Naive thymus-derived CD4-positive, alpha-beta T cell (primary cell): ENCODE measurements around the gene CPA5. TPM values are rescaled to one million over a fixed set of nuclear protein-coding genes. Genes with fewer than 3 reads are reported as not detected.

ENCODE experiments used
- ATAC-seq: fragments of 150-1000 bp; cut with Tn5 transposase; 2 replicates; pipeline ENCODE4 v1.10.0; 2021; ENCODE audit warnings: mild to moderate bottlenecking, moderate library complexity
- CTCF ChIA-PET: fragments of 350-600 bp; sonication (Branson Sonifier 250); formaldehyde crosslinking; loops from one replicate; lab custom pipeline; 2021; ENCODE audit warnings: antibody characterized with exemption; lab: Charles Lee
- POLR2A ChIA-PET: fragments of 350-600 bp; sonication (Branson Sonifier 250); formaldehyde crosslinking; loops from one replicate; lab custom pipeline; 2021; ENCODE audit warnings: antibody characterized with exemption, inconsistent platforms; lab: Charles Lee
- DNase-seq, 9 donors: peaks; one replicate each; pipeline versions ENCODE4 v3.0.0 to v3.0.0-alpha.2; 2020 to 2022; ENCODE audit warnings: mixed read lengths in 1 of 9
- H3K27ac ChIP-seq: one replicate; pipeline ENCODE4 v1.7.0; 2013; ENCODE audit warnings: mild to moderate bottlenecking, low read depth, low read length, moderate library complexity
- H3K27me3 ChIP-seq, 2 donors: one replicate each; pipeline ENCODE4 v1.7.0; 2013; ENCODE audit warnings: low read length in 2 of 2, mild to moderate bottlenecking in 2 of 2, moderate library complexity in 2 of 2; ENCODE audit not compliant: control insufficient read depth in 2 of 2, insufficient read depth in 2 of 2
- H3K36me3 ChIP-seq, 3 experiments: 1 replicate in 2 of 3; 2 replicates in 1 of 3; pipeline ENCODE4 v1.7.0; 2013; ENCODE audit warnings: low read length in 3 of 3, mild to moderate bottlenecking in 3 of 3, moderate library complexity in 1 of 3; ENCODE audit not compliant: insufficient read depth in 3 of 3, control insufficient read depth in 2 of 3
- H3K4me1 ChIP-seq, 2 donors: one replicate each; pipeline ENCODE4 v1.7.0; 2013; ENCODE audit warnings: low read length in 2 of 2, mild to moderate bottlenecking in 2 of 2, moderate library complexity in 1 of 2; ENCODE audit not compliant: control insufficient read depth in 2 of 2, insufficient read depth in 2 of 2
- H3K4me3 ChIP-seq: 2 replicates; pipeline ENCODE4 v1.7.0; 2013; ENCODE audit warnings: mild to moderate bottlenecking, low read length
- H3K9me3 ChIP-seq, 3 experiments: 1 replicate in 2 of 3; 2 replicates in 1 of 3; pipeline ENCODE4 v1.7.0; 2013; ENCODE audit warnings: low read length in 3 of 3; ENCODE audit not compliant: control insufficient read depth in 2 of 3
- H3K27ac Mint-ChIP-seq, 9 donors: one replicate each; pipeline ENCODE4 v1.8.0; 2020 to 2022; ENCODE audit warnings: mixed read lengths in 9 of 9, mild to moderate bottlenecking in 8 of 9, moderate library complexity in 5 of 9, inconsistent platforms in 2 of 9
- H3K27me3 Mint-ChIP-seq, 5 donors: one replicate each; pipeline ENCODE4 v1.8.0; 2021 to 2022; ENCODE audit warnings: mixed read lengths in 5 of 5, mild to moderate bottlenecking in 1 of 5
- H3K36me3 Mint-ChIP-seq, 5 donors: one replicate each; pipeline ENCODE4 v1.8.0; 2020 to 2022; ENCODE audit warnings: mixed read lengths in 5 of 5, mild to moderate bottlenecking in 3 of 5, inconsistent platforms in 1 of 5
- H3K4me1 Mint-ChIP-seq, 7 donors: one replicate each; pipeline ENCODE4 v1.8.0; 2020 to 2022; ENCODE audit warnings: mixed read lengths in 7 of 7, mild to moderate bottlenecking in 3 of 7, inconsistent platforms in 1 of 7
- H3K4me3 Mint-ChIP-seq, 10 donors: one replicate each; pipeline ENCODE4 v1.8.0; 2020 to 2022; ENCODE audit warnings: mild to moderate bottlenecking in 10 of 10, mixed read lengths in 10 of 10, moderate library complexity in 6 of 10, inconsistent platforms in 2 of 10
- H3K9me3 Mint-ChIP-seq, 11 donors: one replicate each; pipeline ENCODE4 v1.8.0; 2020 to 2022; ENCODE audit warnings: mixed read lengths in 11 of 11, mild to moderate bottlenecking in 4 of 11, inconsistent platforms in 1 of 11, moderate library complexity in 1 of 11
- intact Hi-C, 2 donors: fragments of 100-400 bp; cut with micrococcal nuclease; formaldehyde crosslinking; loops; one replicate each; pipeline ENCODE4 v1.15.1; 2023
- polyA plus RNA-seq, 2 donors: library from polyadenylated mRNA; unstranded; fragments of 300-500 nt; fragmentation: Illumina TruSeq; gene quantifications; one replicate each; pipeline ENCODE4 v1.2.3, GENCODE V29; 2021
- total RNA-seq, 6 experiments: library from RNA in 5 of 6; stranded (reverse) in 5 of 6; gene quantifications; 1 replicate in 5 of 6; 2 replicates in 1 of 6; pipeline ENCODE4 v1.2.3 and lab custom pipeline; 2021 to 2026

CPA5 gene
- total and polyA plus RNA-seq, 7 experiments from 2014 or later, result 0.77 to 7.9 (median 3.9) TPM; not detected in 2

GRCh38 chr7:130356121-130356875, 11.7 kb downstream of the CPA5 start:
- no peaks in the 10 kb centered on the region for H3K27me3 Mint-ChIP-seq
- no peak overlapping the region for H3K27ac ChIP-seq
- H3K9me3 ChIP-seq, result peaks cover 0 to 4% (median 0%) of the 10 kb centered on the region in 3 experiments
- ATAC-seq (no peak), DNase-seq (no peak)
- H3K4me3 Mint-ChIP-seq, result no peak overlapping the region
- H3K4me1 ChIP-seq, result no peaks in the 10 kb centered on the region
- no peaks in the 10 kb centered on the region for H3K36me3 ChIP-seq
- peaks cover 3 to 21% (median 9%) of the 10 kb centered on the region in 11 donors for H3K9me3 Mint-ChIP-seq
- H3K27ac Mint-ChIP-seq, result peak overlapping the region in 1 of 9 donors; percentile 27
- H3K4me3 ChIP-seq, result no peak overlapping the region
- ChIA-PET POLR2A (no interaction called here), CTCF (no interaction called here)
- no peaks in the 10 kb centered on the region for H3K27me3 ChIP-seq
- H3K4me1 Mint-ChIP-seq, result peaks cover 0 to 9% (median 2%) of the 10 kb centered on the region in 7 donors
- intact Hi-C loops, result no loop called here
- H3K36me3 Mint-ChIP-seq, result peaks cover 2 to 6% (median 6%) of the 10 kb centered on the region in 5 donors

GRCh38 chr7:130356876-130357611, 12.4 kb downstream of the CPA5 start:
- Histone ChIP-seq H3K9me3 (peaks cover 0 to 4% (median 0%) of the 10 kb centered on the region in 3 experiments), H3K36me3 (no peaks in the 10 kb centered on the region), H3K4me3 (no peak overlapping the region), H3K27ac (no peak overlapping the region), H3K27me3 (no peaks in the 10 kb centered on the region), H3K4me1 (no peaks in the 10 kb centered on the region)
- Mint-ChIP-seq H3K4me3 (no peak overlapping the region), H3K36me3 (peaks cover 2 to 6% (median 6%) of the 10 kb centered on the region in 5 donors), H3K27ac (peak overlapping the region in 1 of 9 donors; percentile 27), H3K27me3 (no peaks in the 10 kb centered on the region), H3K4me1 (peaks cover 0 to 9% (median 0%) of the 10 kb centered on the region in 7 donors), H3K9me3 (peaks cover 3 to 22% (median 9%) of the 10 kb centered on the region in 11 donors)
- CTCF ChIA-PET, result no interaction called here
- DNase-seq (no peak), ATAC-seq (no peak)
- intact Hi-C loops, result no loop called here
- POLR2A ChIA-PET, result no interaction called here

GRCh38 chr7:130358471-130358870, 13.9 kb downstream of the CPA5 start:
- no peaks in the 10 kb centered on the region for H3K27me3 ChIP-seq
- Mint-ChIP-seq H3K4me1 (peaks cover 0 to 5% (median 0%) of the 10 kb centered on the region in 7 donors), H3K36me3 (peaks cover 0 to 6% (median 6%) of the 10 kb centered on the region in 5 donors), H3K9me3 (peaks cover 3 to 22% (median 9%) of the 10 kb centered on the region in 11 donors), H3K4me3 (no peak overlapping the region), H3K27ac (no peak overlapping the region), H3K27me3 (peaks cover 0 to 4% (median 0%) of the 10 kb centered on the region in 5 donors)
- peaks cover 0 to 4% (median 0%) of the 10 kb centered on the region in 3 experiments for H3K9me3 ChIP-seq
- intact Hi-C loops, result no loop called here
- H3K27ac ChIP-seq, result no peak overlapping the region
- ChIA-PET POLR2A (no interaction called here), CTCF (no interaction called here)
- no peaks in the 10 kb centered on the region for H3K36me3 ChIP-seq
- no peaks in the 10 kb centered on the region for H3K4me1 ChIP-seq
- DNase-seq (no peak), ATAC-seq (no peak)
- no peak overlapping the region for H3K4me3 ChIP-seq

- POLR2A ChIA-PET, result interaction anchor here (0.7 kb wide), 1 partner anchor 94 kb away, joined by 3 read pairs; no protein-coding TSS in a partner anchor
- Histone ChIP-seq H3K9me3 (peaks cover 0 to 4% (median 0%) of the 10 kb centered on the region in 3 experiments), H3K27me3 (no peaks in the 10 kb centered on the region), H3K4me1 (no peaks in the 10 kb centered on the region), H3K36me3 (no peaks in the 10 kb centered on the region), H3K4me3 (no peak overlapping the region), H3K27ac (no peak overlapping the region)
- intact Hi-C loops, result no loop called here
- Mint-ChIP-seq H3K27ac (no peak overlapping the region), H3K4me3 (no peak overlapping the region), H3K4me1 (no peaks in the 10 kb centered on the region), H3K9me3 (peaks cover 3 to 22% (median 9%) of the 10 kb centered on the region in 11 donors), H3K27me3 (peaks cover 0 to 4% (median 0%) of the 10 kb centered on the region in 5 donors), H3K36me3 (peaks cover 0 to 6% (median 6%) of the 10 kb centered on the region in 5 donors)
- no peak for DNase-seq
- CTCF ChIA-PET, result no interaction called here
- no peak for ATAC-seq
Observed at GRCh38 chr7:130359276-130359857, 14.8 kb downstream of the CPA5 start.

GRCh38 chr7:130360518-130360917, 15.9 kb downstream of the CPA5 start:
- H3K4me3 ChIP-seq, result no peak overlapping the region
- ChIA-PET CTCF (no interaction called here), POLR2A (no interaction called here)
- intact Hi-C loops, result no loop called here
- Mint-ChIP-seq H3K27me3 (peaks cover 0 to 4% (median 0%) of the 10 kb centered on the region in 5 donors), H3K4me3 (no peak overlapping the region), H3K27ac (no peak overlapping the region), H3K36me3 (peaks cover 0 to 6% (median 6%) of the 10 kb centered on the region in 5 donors), H3K9me3 (peaks cover 3 to 22% (median 9%) of the 10 kb centered on the region in 11 donors), H3K4me1 (peaks cover 0 to 6% (median 0%) of the 10 kb centered on the region in 7 donors)
- no peaks in the 10 kb centered on the region for H3K36me3 ChIP-seq
- no peaks in the 10 kb centered on the region for H3K27me3 ChIP-seq
- DNase-seq (no peak), ATAC-seq (no peak)
- H3K4me1 ChIP-seq, result no peaks in the 10 kb centered on the region
- H3K9me3 ChIP-seq, result peaks cover 0 to 4% (median 0%) of the 10 kb centered on the region in 3 experiments
- no peak overlapping the region for H3K27ac ChIP-seq

- peaks cover 0 to 4% (median 0%) of the 10 kb centered on the region in 5 donors for H3K27me3 Mint-ChIP-seq
- H3K4me3 Mint-ChIP-seq, result no peak overlapping the region
- H3K27ac ChIP-seq, result no peak overlapping the region
- no peak overlapping the region for H3K27ac Mint-ChIP-seq
- no peaks in the 10 kb centered on the region for H3K4me1 ChIP-seq
- H3K9me3 Mint-ChIP-seq, result peaks cover 3 to 22% (median 9%) of the 10 kb centered on the region in 11 donors
- no peak overlapping the region for H3K4me3 ChIP-seq
- ATAC-seq, result no peak
- H3K36me3 Mint-ChIP-seq, result peaks cover 0 to 6% (median 6%) of the 10 kb centered on the region in 5 donors
- POLR2A ChIA-PET, result no interaction called here
- no peak for DNase-seq
- H3K36me3 ChIP-seq, result no peaks in the 10 kb centered on the region
- peaks cover 0 to 4% (median 0%) of the 10 kb centered on the region in 3 experiments for H3K9me3 ChIP-seq
- intact Hi-C loops, result no loop called here
- peaks cover 0 to 14% (median 7%) of the 10 kb centered on the region in 7 donors for H3K4me1 Mint-ChIP-seq
- no peaks in the 10 kb centered on the region for H3K27me3 ChIP-seq
- CTCF ChIA-PET, result no interaction called here
Observed at GRCh38 chr7:130361681-130362080, 17.1 kb downstream of the CPA5 start.
